Left lung (tissue), 10 donors: Measurements from ENCODE around the gene ALPK3. TPM values are rescaled to one million over a fixed set of nuclear protein-coding genes. Genes with fewer than 3 reads are reported as not detected.

Experiments
- ATAC-seq: fragments of 200-7000 bp; cut with Tn5 transposase; one replicate; pipeline ENCODE4 v1.9.1; 2020; ENCODE audit warnings: moderate library complexity
- DNase-seq, 4 donors: peaks; one replicate each; pipeline ENCODE4 v3.0.0-alpha.2; 2013 to 2020
- H3K27ac ChIP-seq, 2 donors: fragments of 200-600 bp; sonication (generic) in 1 of 2; one replicate each; pipeline versions ENCODE4 v1.5.0 to v1.8.0; 2020 to 2021
- H3K27me3 ChIP-seq, 2 donors: fragments of 200-600 bp; sonication (generic) in 1 of 2; one replicate each; pipeline versions ENCODE4 v1.5.0 to v1.8.0; 2020 to 2021
- H3K36me3 ChIP-seq, 2 donors: fragments of 200-600 bp; sonication (generic) in 1 of 2; one replicate each; pipeline versions ENCODE4 v1.5.0 to v1.8.0; 2020 to 2021
- H3K4me1 ChIP-seq, 2 donors: fragments of 200-600 bp; one replicate each; pipeline ENCODE4 v1.8.0; 2021
- H3K4me3 ChIP-seq, 2 donors: fragments of 200-600 bp; sonication (generic) in 1 of 2; one replicate each; pipeline versions ENCODE4 v1.5.0 to v1.8.0; 2020 to 2021; ENCODE audit warnings: mild to moderate bottlenecking in 1 of 2
- H3K9me3 ChIP-seq, 2 donors: fragments of 200-600 bp; sonication (generic) in 1 of 2; one replicate each; pipeline versions ENCODE4 v1.5.0 to v1.8.0; 2020 to 2021
- intact Hi-C, 2 donors: fragments of 100-400 bp; cut with DNase I; formaldehyde crosslinking; loops; one replicate each; pipeline versions ENCODE4 v1.11.2 to v1.14.2; 2022
- polyA plus RNA-seq, 6 donors: library from polyadenylated mRNA; unstranded; fragments of 120-200 nt; gene quantifications; one replicate each; pipeline ENCODE4 v1.2.1, GENCODE V29; 2013; ENCODE audit not compliant: insufficient read length in 6 of 6
- total RNA-seq, 2 donors: library from RNA; stranded (reverse); fragmentation: NEBNext Ultra II Directional; extraction: Animal tissue kit (Norgen Biotek cat#: 25700); gene quantifications; one replicate each; pipeline ENCODE4 v1.2.1, GENCODE V29; 2021
- TF ChIP-seq, protein P1 (sequence below), 2 donors: fragments of 200-600 bp; sonication (generic) in 1 of 2; IDR thresholded peaks; one replicate each; pipeline versions ENCODE4 v1.5.0 to v1.8.0; 2021; ENCODE audit warnings: antibody characterized with exemption in 2 of 2
- donor health status: DM: no; HTN: yes; CAD: no.
- donor health status: DM: no; HTN: no; CAD: no.

The ALPK3 gene
- total and polyA plus RNA-seq, 8 donors: 6.9 to 23.4 (median 18.3) TPM

DNA sequence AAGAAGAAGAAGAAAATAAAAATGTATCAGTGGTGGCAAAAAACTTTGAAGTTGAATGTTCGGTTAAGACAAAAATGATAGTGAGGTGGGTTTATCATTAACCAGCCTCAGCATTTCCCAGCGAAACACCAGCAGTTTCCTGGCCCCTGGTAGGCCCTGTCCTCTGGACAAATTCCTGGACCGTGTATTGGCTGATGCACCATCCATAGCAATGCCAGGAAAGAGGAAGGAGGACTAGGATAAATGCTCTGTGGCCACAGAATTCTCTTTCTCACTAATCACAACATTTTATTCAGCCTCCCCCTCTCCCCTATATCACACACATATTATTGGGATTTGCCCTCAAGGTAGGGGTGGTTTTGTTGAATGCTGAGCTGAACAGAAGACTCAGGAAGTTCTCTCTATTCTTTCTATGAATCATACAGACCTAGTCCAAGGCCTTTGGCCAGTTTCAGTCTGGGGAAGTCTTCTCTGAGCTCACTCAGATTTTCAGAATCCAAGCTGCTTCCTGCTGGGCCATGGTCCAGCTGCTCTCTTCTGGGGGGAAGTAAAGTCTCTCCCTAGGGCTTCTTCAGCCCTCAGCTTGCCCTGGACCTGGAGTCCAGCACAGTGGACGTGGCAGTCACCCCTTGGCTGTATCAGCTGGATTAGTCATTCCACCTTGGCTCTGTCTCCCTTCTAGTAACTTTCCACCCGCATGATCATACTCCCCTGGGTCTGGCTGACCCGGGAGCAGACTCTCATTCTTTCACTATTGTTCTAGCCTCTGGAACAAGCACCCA is 94.9 kb downstream of the ALPK3 start:
- peak overlapping the region; percentile 48 to 74 for H3K27ac ChIP-seq
- H3K36me3 ChIP-seq: no peaks in the 10 kb centered on the region
- H3K4me3 ChIP-seq: no peak overlapping the region
- peak in 2 of 4 donors; percentile 33 to 80 for DNase-seq
- ATAC-seq: peak; percentile 82
- intact Hi-C loops: no loop called here
- H3K9me3 ChIP-seq: no peaks in the 10 kb centered on the region
- H3K4me1 ChIP-seq: peaks cover 3 to 15% of the 10 kb centered on the region in 2 donors
- TF ChIP-seq, protein P1, sequence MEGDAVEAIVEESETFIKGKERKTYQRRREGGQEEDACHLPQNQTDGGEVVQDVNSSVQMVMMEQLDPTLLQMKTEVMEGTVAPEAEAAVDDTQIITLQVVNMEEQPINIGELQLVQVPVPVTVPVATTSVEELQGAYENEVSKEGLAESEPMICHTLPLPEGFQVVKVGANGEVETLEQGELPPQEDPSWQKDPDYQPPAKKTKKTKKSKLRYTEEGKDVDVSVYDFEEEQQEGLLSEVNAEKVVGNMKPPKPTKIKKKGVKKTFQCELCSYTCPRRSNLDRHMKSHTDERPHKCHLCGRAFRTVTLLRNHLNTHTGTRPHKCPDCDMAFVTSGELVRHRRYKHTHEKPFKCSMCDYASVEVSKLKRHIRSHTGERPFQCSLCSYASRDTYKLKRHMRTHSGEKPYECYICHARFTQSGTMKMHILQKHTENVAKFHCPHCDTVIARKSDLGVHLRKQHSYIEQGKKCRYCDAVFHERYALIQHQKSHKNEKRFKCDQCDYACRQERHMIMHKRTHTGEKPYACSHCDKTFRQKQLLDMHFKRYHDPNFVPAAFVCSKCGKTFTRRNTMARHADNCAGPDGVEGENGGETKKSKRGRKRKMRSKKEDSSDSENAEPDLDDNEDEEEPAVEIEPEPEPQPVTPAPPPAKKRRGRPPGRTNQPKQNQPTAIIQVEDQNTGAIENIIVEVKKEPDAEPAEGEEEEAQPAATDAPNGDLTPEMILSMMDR (IDR thresholded peaks at IDR 0.05): no peak
- H3K27me3 ChIP-seq: no peaks in the 10 kb centered on the region

DNA sequence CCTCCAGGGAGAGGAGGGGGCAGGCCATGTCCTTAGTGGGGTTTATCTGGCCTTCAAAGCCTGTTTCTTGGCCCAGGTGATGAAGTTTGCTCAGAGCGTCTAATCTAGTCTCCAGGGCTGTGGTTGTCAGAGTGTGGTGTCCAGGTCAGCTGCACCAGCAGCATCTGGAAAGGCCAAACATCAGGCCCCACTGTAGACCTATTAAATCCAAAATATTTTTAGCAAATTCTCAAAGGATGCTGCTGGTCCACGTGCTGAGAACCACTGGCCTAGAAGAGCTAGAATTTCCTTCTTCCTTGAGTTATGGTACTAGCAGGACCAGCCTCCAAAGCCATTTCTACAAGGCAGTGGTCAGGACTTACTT is 96.2 kb downstream of the ALPK3 start:
- DNase-seq: no peak
- TF ChIP-seq, protein P1 (IDR thresholded peaks at IDR 0.05): no peak
- intact Hi-C loops: no loop called here

DNA sequence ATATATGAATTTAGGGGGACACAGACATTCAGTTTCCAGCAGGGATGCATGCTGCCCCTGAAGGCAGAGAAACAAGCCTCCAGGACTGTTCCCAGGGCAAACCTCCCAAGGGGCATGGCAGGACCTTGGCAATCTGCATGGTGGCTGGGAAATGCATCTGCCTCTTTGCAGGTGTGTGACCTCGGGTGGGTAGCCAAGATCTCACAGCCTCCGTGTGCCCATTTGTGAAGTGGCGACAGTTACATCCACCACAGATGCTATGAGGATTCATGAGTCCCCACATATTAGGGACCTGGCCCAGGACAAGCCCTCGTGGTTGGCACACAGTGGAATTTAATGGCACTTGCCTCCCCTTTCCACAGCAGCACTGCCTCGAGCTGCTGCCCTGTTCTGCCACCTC is 97.2 kb downstream of the ALPK3 start:
- TF ChIP-seq, protein P1 (IDR thresholded peaks at IDR 0.05): no peak
- Histone ChIP-seq H3K4me3 (no peak overlapping the region), H3K27me3 (no peaks in the 10 kb centered on the region), H3K4me1 (peaks cover 3 to 15% of the 10 kb centered on the region in 2 donors), H3K9me3 (no peaks in the 10 kb centered on the region), H3K36me3 (no peaks in the 10 kb centered on the region), H3K27ac (peak overlapping the region in 1 of 2 donors; percentile 34)
- ATAC-seq (no peak), DNase-seq (no peak)
- intact Hi-C loops: no loop called here

More for the DNA sequence above, 96.2 kb downstream of the ALPK3 start:
- no peak overlapping the region for H3K4me3 ChIP-seq
- H3K9me3 ChIP-seq: no peaks in the 10 kb centered on the region
- peak overlapping the region; percentile 48 to 74 for H3K27ac ChIP-seq
- H3K36me3 ChIP-seq: no peaks in the 10 kb centered on the region
- no peak for ATAC-seq
- no peaks in the 10 kb centered on the region for H3K27me3 ChIP-seq
- H3K4me1 ChIP-seq: peaks cover 3 to 15% of the 10 kb centered on the region in 2 donors

DNA sequence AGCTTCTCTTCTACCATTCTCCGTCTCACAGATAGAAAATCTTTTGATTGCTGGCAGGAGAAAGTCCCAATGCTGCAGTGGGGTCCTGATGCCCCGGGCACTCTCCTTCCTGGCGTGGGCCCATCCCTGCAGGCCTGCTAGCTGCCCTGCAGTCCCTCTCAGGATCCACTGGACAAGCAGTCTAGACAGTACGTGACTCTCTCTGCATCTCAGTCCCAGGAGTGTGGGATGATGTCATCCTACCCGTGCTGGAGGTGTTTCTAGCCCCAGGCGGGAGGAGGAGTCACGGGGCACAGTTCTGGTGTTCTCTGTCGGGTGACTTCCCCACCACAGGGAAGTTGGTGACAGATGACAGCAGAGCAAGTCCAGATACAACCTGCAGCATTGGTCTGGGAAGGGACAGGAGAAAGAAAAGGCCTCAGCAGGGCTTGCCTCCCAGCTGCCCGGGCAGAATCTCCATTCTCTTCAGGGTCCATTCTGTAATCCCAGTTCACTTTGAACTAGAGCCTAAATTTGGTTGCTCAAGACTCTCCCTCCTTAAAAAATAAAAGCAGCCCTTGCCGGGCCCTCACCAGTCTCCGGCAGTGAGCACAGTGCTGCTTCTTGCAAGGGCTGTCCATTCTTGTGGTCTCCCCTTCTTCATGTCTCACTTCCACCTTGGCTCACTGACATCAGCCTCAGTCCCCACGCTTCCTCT is 97.9 kb downstream of the ALPK3 start:
- peaks cover 3 to 15% of the 10 kb centered on the region in 2 donors for H3K4me1 ChIP-seq
- intact Hi-C loops: no loop called here
- DNase-seq: peak in 2 of 4 donors; percentile 50 to 63
- H3K36me3 ChIP-seq: no peaks in the 10 kb centered on the region
- peak overlapping the region in 1 of 2 donors; percentile 34 for H3K27ac ChIP-seq
- no peaks in the 10 kb centered on the region for H3K27me3 ChIP-seq
- TF ChIP-seq, protein P1 (IDR thresholded peaks at IDR 0.05): no peak
- no peaks in the 10 kb centered on the region for H3K9me3 ChIP-seq
- H3K4me3 ChIP-seq: no peak overlapping the region
- ATAC-seq: peak; percentile 77

DNA sequence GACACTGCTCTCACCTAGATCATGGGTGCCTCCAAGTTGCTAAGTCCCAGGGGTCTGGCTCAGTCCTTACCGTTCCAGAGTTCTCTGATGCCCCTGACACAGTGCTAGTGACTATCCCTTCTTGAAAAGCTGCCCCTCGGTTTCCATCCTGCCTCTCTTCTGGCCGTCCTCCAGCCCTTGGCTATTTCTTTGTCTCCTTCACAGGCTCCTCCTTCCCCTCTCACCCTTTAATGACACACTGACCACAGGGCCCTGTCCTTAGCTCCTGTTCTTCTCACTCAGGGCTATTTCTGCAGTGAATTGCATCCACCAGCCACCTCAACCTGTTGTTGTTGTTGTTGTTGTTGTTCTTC is 98.4 kb downstream of the ALPK3 start:
- H3K27me3 ChIP-seq: no peaks in the 10 kb centered on the region
- no peaks in the 10 kb centered on the region for H3K9me3 ChIP-seq
- H3K4me1 ChIP-seq: peaks cover 3 to 15% of the 10 kb centered on the region in 2 donors
- peak overlapping the region in 1 of 2 donors; percentile 34 for H3K27ac ChIP-seq
- H3K36me3 ChIP-seq: no peaks in the 10 kb centered on the region
- H3K4me3 ChIP-seq: no peak overlapping the region
- TF ChIP-seq, protein P1 (IDR thresholded peaks at IDR 0.05): no peak
- no peak for ATAC-seq
- intact Hi-C loops: no loop called here
- no peak for DNase-seq
